Endothelial cell of hepatic sinusoid (primary cell): ENCODE results near the gene TTC21B.

Experiments
- in situ Hi-C: cut with HindIII; loops from 2 replicates; pipeline ENCODE4 v1.10.0; 2017; ENCODE audit warnings: low sequenced_read_pairs

TTC21B gene

GRCh38 chr2:165927353-165927752 is 26.2 kb downstream of the TTC21B start:
- in situ Hi-C loops: no loop called here

- in situ Hi-C loops: no loop called here
Measured at GRCh38 chr2:165924946-165925345, 28.6 kb downstream of the TTC21B start.

- in situ Hi-C loops: no loop called here
Measured at GRCh38 chr2:165920748-165921147, 32.8 kb downstream of the TTC21B start.

GRCh38 chr2:165913636-165914035 is 39.9 kb downstream of the TTC21B start:
- in situ Hi-C loops: no loop called here

- in situ Hi-C loops: no loop called here
Measured at GRCh38 chr2:165911981-165912380, 41.6 kb downstream of the TTC21B start.

GRCh38 chr2:165911231-165911630 is 42.3 kb downstream of the TTC21B start:
- in situ Hi-C loops: no loop called here

GRCh38 chr2:165909466-165909865 is 44.1 kb downstream of the TTC21B start:
- in situ Hi-C loops: no loop called here

- in situ Hi-C loops: no loop called here
Measured at GRCh38 chr2:165905854-165906253, 47.7 kb downstream of the TTC21B start.

- in situ Hi-C loops: no loop called here
Measured at GRCh38 chr2:165905269-165905668, 48.3 kb downstream of the TTC21B start.

GRCh38 chr2:165904432-165904831 is 49.1 kb downstream of the TTC21B start:
- in situ Hi-C loops: no loop called here

- in situ Hi-C loops: no loop called here
Measured at GRCh38 chr2:165903406-165903805, 50.2 kb downstream of the TTC21B start.

- in situ Hi-C loops: no loop called here
Measured at GRCh38 chr2:165902934-165903333, 50.6 kb downstream of the TTC21B start.

GRCh38 chr2:165901620-165902298 is 51.8 kb downstream of the TTC21B start:
- in situ Hi-C loops: no loop called here

GRCh38 chr2:165899311-165899710 is 54.3 kb downstream of the TTC21B start:
- in situ Hi-C loops: no loop called here

GRCh38 chr2:165898381-165898780 is 55.2 kb downstream of the TTC21B start:
- in situ Hi-C loops: no loop called here

GRCh38 chr2:165897726-165898125 is 55.9 kb downstream of the TTC21B start:
- in situ Hi-C loops: no loop called here

GRCh38 chr2:165897074-165897473 is 56.5 kb downstream of the TTC21B start:
- in situ Hi-C loops: no loop called here

GRCh38 chr2:165895974-165896373 is 57.6 kb downstream of the TTC21B start:
- in situ Hi-C loops: no loop called here

GRCh38 chr2:165893556-165893955 is 60.0 kb downstream of the TTC21B start:
- in situ Hi-C loops: no loop called here

GRCh38 chr2:165892526-165892925 is 61.0 kb downstream of the TTC21B start:
- in situ Hi-C loops: no loop called here

- in situ Hi-C loops: no loop called here
Measured at GRCh38 chr2:165891943-165892342, 61.6 kb downstream of the TTC21B start.

GRCh38 chr2:165891345-165891744 is 62.2 kb downstream of the TTC21B start:
- in situ Hi-C loops: no loop called here

- in situ Hi-C loops: no loop called here
Measured at GRCh38 chr2:165889798-165890197, 63.8 kb downstream of the TTC21B start.
